ENCODE data around the gene PCK2. TPM values are rescaled to one million over a fixed set of nuclear protein-coding genes. Genes with fewer than 3 reads are reported as not detected.

Gene PCK2
- total and polyA plus RNA-seq, 2 of the 8 experiments (the other 6 are each of a cell fraction or from before 2014, with no cell fraction given): 81.9 to 115 TPM

DNA sequence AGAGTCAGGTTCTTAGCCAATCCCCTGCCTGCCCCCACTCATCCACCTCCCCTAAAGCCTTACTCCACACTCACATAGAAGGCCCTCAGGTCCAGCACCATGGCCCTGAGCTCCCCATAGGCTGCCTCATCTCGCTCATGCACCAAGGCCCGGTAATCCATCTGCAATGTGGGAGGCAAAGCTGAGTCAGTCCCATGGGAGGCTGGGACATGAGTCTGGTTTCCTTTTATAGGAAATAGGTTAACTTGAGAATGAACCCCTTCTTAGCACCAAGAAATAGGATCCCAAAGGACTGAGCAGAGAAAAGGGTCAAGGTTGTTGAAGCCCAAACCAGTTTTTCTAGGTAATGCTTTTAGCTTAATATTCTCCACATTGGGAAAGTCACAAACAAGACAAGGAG, 49.4 kb downstream of the PCK2 start:
- Histone ChIP-seq H4K91ac (replicated peaks; ENCODE audit: insufficient read length, low read length) (no peak overlapping the region), H3K79me1 (ENCODE audit: low read depth, low read length) (peaks cover 7% of the 10 kb centered on the region; the same call in 1 of the 2 replicates), H3K23ac (ENCODE audit: insufficient read length) (no peak overlapping the region), H3K4me1 (replicated peaks in 1 of 4; ENCODE audit: control insufficient read depth in 3 of 4, insufficient read depth in 4 of 4, low read length in 3 of 4) (peaks cover 3 to 10% (median 7%) of the 10 kb centered on the region in 4 experiments; a peak in 6 of 7 replicates), H3K79me2 (ENCODE audit: control insufficient read depth in 1 of 2, insufficient read depth in 2 of 2, low read length in 2 of 2) (peaks cover 0 to 30% of the 10 kb centered on the region in 2 experiments; a peak in 3 of 4 replicates), H2BK15ac (ENCODE audit: low read length) (no peak overlapping the region), H2BK120ac (replicated peaks; ENCODE audit: low read depth, low read length) (no peak overlapping the region), H3K23me2 (ENCODE audit: low read depth, low read length) (peaks cover 13% of the 10 kb centered on the region), H3K9ac (replicated peaks in 1 of 4; ENCODE audit: extremely low read depth in 1 of 4, low read depth in 3 of 4, low read length in 3 of 4) (no peak overlapping the region), H2BK5ac (ENCODE audit: low read depth, low read length) (no peak overlapping the region), H3K18ac (ENCODE audit: extremely low read depth, low read length) (no peak overlapping the region), H2AFZ (ENCODE audit: low read length) (no peak overlapping the region), H3K4ac (replicated peaks; ENCODE audit: insufficient read length, low read depth, low read length) (no peak overlapping the region), H2AK5ac (ENCODE audit: low read depth, low read length) (no peak overlapping the region), H3K27me3 (replicated peaks in 1 of 4; ENCODE audit: control insufficient read depth in 3 of 4, extremely low read depth in 1 of 4, insufficient read depth in 3 of 4, low read length in 3 of 4) (no peaks in the 10 kb centered on the region), H3K36me3 (ENCODE audit: control insufficient read depth in 2 of 4, insufficient read depth in 4 of 4, low read length in 3 of 4) (peaks cover 8 to 20% (median 9%) of the 10 kb centered on the region in 4 experiments; a peak in 6 of 8 replicates), H3K56ac (replicated peaks; ENCODE audit: insufficient read length, low read depth, low read length) (no peak overlapping the region), H4K20me1 (replicated peaks in 1 of 2; ENCODE audit: control insufficient read depth in 1 of 2, insufficient read depth in 2 of 2, low read length in 2 of 2) (peaks cover 0 to 7% of the 10 kb centered on the region in 2 experiments), H3K27ac (ENCODE audit: low read depth, low read length) (no peak overlapping the region), H4K5ac (ENCODE audit: insufficient read length, low read depth, low read length) (no peak overlapping the region), H2BK12ac (ENCODE audit: low read depth, low read length) (no peak overlapping the region), H3K9me3 (ENCODE audit: insufficient read depth in 2 of 2, low read depth in 1 of 2, low read length in 1 of 2) (no peaks in the 10 kb centered on the region), H3K4me3 (ENCODE audit: extremely low read depth in 1 of 4, insufficient read depth in 2 of 4, low read depth in 3 of 4, low read length in 4 of 4) (no peak overlapping the region), H4K8ac (ENCODE audit: extremely low read depth, insufficient read depth, low read length) (no peak overlapping the region), H2BK20ac (ENCODE audit: low read length) (no peak overlapping the region), H3K14ac (ENCODE audit: insufficient read length) (no peak overlapping the region), H3K4me2 (ENCODE audit: insufficient read depth in 1 of 2, low read depth in 2 of 2, low read length in 2 of 2) (no peak overlapping the region)
- ChIA-PET POLR2A (ENCODE audit: partially characterized antibody) (interaction anchor here (1.0 to 1.5 kb wide), 6 partner anchors 17 to 52 kb away, joined by 3 to 5 read pairs (median 4); partner anchors contain the start of genes DCAF11, IPO4, IRF9 and TM9SF1), CTCF (ENCODE audit: partially characterized antibody) (interaction anchor here (0.5 to 1.5 kb wide), 6 partner anchors 9 to 1115 kb away, joined by 3 to 8 read pairs (median 3); partner anchors contain the start of genes DCAF11, IRF9 and NRL)
- 95% methylated on average over 2 of the region's 2 CpGs; no CpG with 5 or more reads in 1 of the 2 experiments for WGBS, 2 experiments (ENCODE audit: extremely low coverage in 1 of 2, insufficient coverage in 1 of 2, insufficient read length in 1 of 2, insufficient replicate concordance in 2 of 2, low coverage in 1 of 2, low lambda C conversion rate in 2 of 2, missing lambda C conversion rate in 1 of 2)
- no peak for FAIRE-seq
- no peak for DNase-seq (ENCODE audit: low read depth in 1 of 2, low spot score in 2 of 2)
- no peak for TF ChIP-seq TBP (IDR thresholded peaks at IDR 0.05; ENCODE audit: low read depth, low read length)
- no peak for TF ChIP-seq RAD21 (IDR thresholded peaks at IDR 0.05 in 1 of 2, conservative IDR thresholded peaks at IDR 0.05 in 1 of 2; ENCODE audit: low read depth in 2 of 2, low read length in 2 of 2)
- no peak for TF ChIP-seq PHF8 (conservative IDR thresholded peaks at IDR 0.05; ENCODE audit: low read depth, low read length)
- no peak for TF ChIP-seq CBX5 (IDR thresholded peaks at IDR 0.05; ENCODE audit: low read depth, low read length)
- TF ChIP-seq, protein P1, sequence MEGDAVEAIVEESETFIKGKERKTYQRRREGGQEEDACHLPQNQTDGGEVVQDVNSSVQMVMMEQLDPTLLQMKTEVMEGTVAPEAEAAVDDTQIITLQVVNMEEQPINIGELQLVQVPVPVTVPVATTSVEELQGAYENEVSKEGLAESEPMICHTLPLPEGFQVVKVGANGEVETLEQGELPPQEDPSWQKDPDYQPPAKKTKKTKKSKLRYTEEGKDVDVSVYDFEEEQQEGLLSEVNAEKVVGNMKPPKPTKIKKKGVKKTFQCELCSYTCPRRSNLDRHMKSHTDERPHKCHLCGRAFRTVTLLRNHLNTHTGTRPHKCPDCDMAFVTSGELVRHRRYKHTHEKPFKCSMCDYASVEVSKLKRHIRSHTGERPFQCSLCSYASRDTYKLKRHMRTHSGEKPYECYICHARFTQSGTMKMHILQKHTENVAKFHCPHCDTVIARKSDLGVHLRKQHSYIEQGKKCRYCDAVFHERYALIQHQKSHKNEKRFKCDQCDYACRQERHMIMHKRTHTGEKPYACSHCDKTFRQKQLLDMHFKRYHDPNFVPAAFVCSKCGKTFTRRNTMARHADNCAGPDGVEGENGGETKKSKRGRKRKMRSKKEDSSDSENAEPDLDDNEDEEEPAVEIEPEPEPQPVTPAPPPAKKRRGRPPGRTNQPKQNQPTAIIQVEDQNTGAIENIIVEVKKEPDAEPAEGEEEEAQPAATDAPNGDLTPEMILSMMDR (IDR thresholded peaks at IDR 0.05; ENCODE audit: control extremely low read depth in 1 of 3, insufficient read depth in 1 of 3, low read depth in 1 of 3, low read length in 3 of 3): no peak
- TF ChIP-seq CHD2 (IDR thresholded peaks at IDR 0.05; ENCODE audit: low read length): no peak
- TF ChIP-seq CBX8 (IDR thresholded peaks at IDR 0.05; ENCODE audit: borderline replicate concordance, low read depth, low read length): no peak
- no peak for TF ChIP-seq POLR2A (IDR thresholded peaks at IDR 0.05; ENCODE audit: control extremely low read depth in 1 of 2, low read depth in 2 of 2, low read length in 2 of 2)
- no peak for TF ChIP-seq ASH2L (IDR thresholded peaks at IDR 0.05; ENCODE audit: low read length)
- no peak for TF ChIP-seq SP1 (IDR thresholded peaks at IDR 0.05; ENCODE audit: low read depth, low read length)
- TF ChIP-seq BRCA1 (IDR thresholded peaks at IDR 0.05; ENCODE audit: low read depth, low read length): no peak
- TF ChIP-seq TCF12 (IDR thresholded peaks at IDR 0.05; ENCODE audit: low read depth, low read length): no peak

Measured in H1 (cell line).